NT2/D1 (cell line): ENCODE data around the gene CADM4.

Source experiments
- SUZ12 ChIP-seq: IDR thresholded peaks from 2 replicates; pipeline ENCODE4 v1.6.1; 2011; ENCODE audit not compliant: insufficient read length, insufficient read depth; ENCODE audit errors: extremely low read depth
- YY1 ChIP-seq: IDR thresholded peaks from 2 replicates; pipeline ENCODE4 v1.6.1; 2011; ENCODE audit not compliant: insufficient read length, insufficient read depth
- ZNF274 ChIP-seq: IDR thresholded peaks from 2 replicates; pipeline ENCODE4 v1.6.1; 2011; ENCODE audit warnings: mild to moderate bottlenecking, low read depth, low read length

DNA sequence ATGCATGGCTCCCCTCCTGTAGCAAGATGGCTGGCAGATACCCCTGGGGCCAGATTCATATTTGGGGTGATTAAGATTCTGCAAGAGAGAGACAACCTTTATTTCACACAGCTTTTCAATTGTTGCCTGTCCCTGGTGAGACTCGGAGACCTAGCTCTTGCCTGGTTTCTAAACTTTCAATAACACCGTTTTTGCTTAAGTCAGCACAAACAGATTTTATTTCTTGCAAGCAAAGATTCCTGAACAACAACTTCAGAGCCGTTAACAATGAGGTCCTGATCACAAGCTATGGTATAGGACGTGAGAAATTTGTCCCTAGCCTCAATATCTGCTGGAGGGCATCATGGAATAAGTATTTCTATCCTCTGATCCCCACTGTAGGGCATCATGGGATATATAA, 2.9 kb upstream of the CADM4 start:
- TF ChIP-seq YY1 (no peak), ZNF274 (no peak), SUZ12 (no peak)
